GM12874 (cell line): ENCODE measurements around the gene OGDH.

Experiments
- CTCF ChIP-seq: IDR thresholded peaks from 2 replicates; pipeline ENCODE4 v1.5.1; 2011; ENCODE audit warnings: low read depth, mild to moderate bottlenecking, control low read depth, low read length, moderate library complexity; ENCODE audit not compliant: insufficient read depth

OGDH gene

GRCh38 chr7:44738051-44738723, 131.8 kb downstream of the OGDH start:
- TF ChIP-seq CTCF = no peak

- no peak for TF ChIP-seq CTCF
Observed at GRCh38 chr7:44738876-44739665, 132.6 kb downstream of the OGDH start.

GRCh38 chr7:44740055-44740454, 133.6 kb downstream of the OGDH start:
- no peak for TF ChIP-seq CTCF

- no peak for TF ChIP-seq CTCF
Observed at GRCh38 chr7:44743750-44744149, 137.3 kb downstream of the OGDH start.

GRCh38 chr7:44748045-44748947, 141.9 kb downstream of the OGDH start, which contains the start of gene ZMIZ2:
Gene ZMIZ2 (plus strand): TSS chr7:44748847. CDS start chr7:44756250, 7,403 bp downstream.
- TF ChIP-seq CTCF = no peak

GRCh38 chr7:44748948-44749731, 142.7 kb downstream of the OGDH start:
- no peak for TF ChIP-seq CTCF

GRCh38 chr7:44749992-44750391, 143.6 kb downstream of the OGDH start:
- no peak for TF ChIP-seq CTCF
